ENCODE data around the gene CELSR1. TPM values are rescaled to one million over a fixed set of nuclear protein-coding genes. Genes with fewer than 3 reads are reported as not detected.
"Not testable (repeated sequence)": the region's sequence is repeated elsewhere in the genome, so short reads cannot be mapped to it uniquely, and the experiment has no call there.

Gene CELSR1
- polyA plus RNA-seq, 12 donors, result 1.4 to 24.7 (median 5.0) TPM; not detected in 1

GRCh38 chr22:46320716-46321386 is 216.6 kb downstream of the CELSR1 start:
- no peak for DNase-seq

- DNase-seq, result no peak
Observed at GRCh38 chr22:46320166-46320710, 217.2 kb downstream of the CELSR1 start.

GRCh38 chr22:46319319-46319718 is 218.1 kb downstream of the CELSR1 start:
- DNase-seq, result no peak

GRCh38 chr22:46318576-46318975 is 218.8 kb downstream of the CELSR1 start:
- no peak for DNase-seq

- DNase-seq, result no peak
Observed at GRCh38 chr22:46317646-46318045, 219.8 kb downstream of the CELSR1 start.

GRCh38 chr22:46315976-46316375 is 221.4 kb downstream of the CELSR1 start:
- no peak for DNase-seq

- not testable (repeated sequence) for DNase-seq
Observed at GRCh38 chr22:46312848-46313247, 224.6 kb downstream of the CELSR1 start.

GRCh38 chr22:46312056-46312455 is 225.4 kb downstream of the CELSR1 start:
- no peak for DNase-seq

Other genes starting within 250 kb of the CELSR1 start
- 10 to 100 TPM in 5 of 12 donors, 1 to 10 TPM in 6, not detected in 1; 5.6 to 20.9 (median 9.9) TPM for gene GTSE1, start 240.8 kb downstream of the CELSR1 start, polyA plus RNA-seq (ENCODE audit: insufficient read length in 12 of 12)
- gene TRMU, start 201.9 kb downstream of the CELSR1 start, polyA plus RNA-seq (ENCODE audit: insufficient read length in 12 of 12), result 10 to 100 TPM in 11 of 12 donors, not detected in 1; 25.0 to 40.9 (median 29.4) TPM
- gene GRAMD4, start 82.8 kb upstream of the CELSR1 start, polyA plus RNA-seq (ENCODE audit: insufficient read length in 12 of 12), result 10 to 100 TPM; 11.0 to 93.7 (median 14.9) TPM
- gene CERK, start 200.6 kb upstream of the CELSR1 start, polyA plus RNA-seq (ENCODE audit: insufficient read length in 12 of 12), result 10 to 100 TPM in 11 of 12 donors, not detected in 1; 18.1 to 33.1 (median 22.2) TPM
- gene TBC1D22A, start 225.0 kb upstream of the CELSR1 start, polyA plus RNA-seq (ENCODE audit: insufficient read length in 12 of 12), result 10 to 100 TPM in 11 of 12 donors, not detected in 1; 10.3 to 18.0 (median 13.1) TPM